NCI-H524 (cell line): Measurements from ENCODE around the gene MAP7D1.
"Not testable (repeated sequence)": the region's sequence is repeated elsewhere in the genome, so short reads cannot be mapped to it uniquely, and the experiment has no call there.

Source experiments
- DNase-seq, 2 experiments: peaks; one replicate each; lab custom pipeline; 2025; lab: John Stamatoyannopoulos, UW

MAP7D1 gene

DNA sequence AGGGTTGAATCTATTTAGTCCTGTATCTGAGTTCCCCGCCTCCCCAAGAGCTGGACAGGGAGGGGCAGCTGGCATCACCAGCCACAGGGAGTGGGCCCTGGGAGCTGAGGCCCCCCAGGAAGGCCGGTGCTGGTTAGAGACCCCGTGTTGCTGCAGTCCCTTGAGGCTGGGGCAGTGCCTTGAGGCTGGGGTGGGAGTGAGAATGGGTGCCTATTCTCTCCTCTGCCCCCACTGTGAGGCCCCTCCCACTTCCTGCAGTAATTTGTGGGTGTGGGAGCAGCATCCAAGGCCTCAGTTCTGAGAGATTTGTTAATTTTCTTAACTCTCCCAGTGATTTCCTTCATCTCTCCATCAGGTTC lies 4.1 kb upstream of the MAP7D1 start:
- no peak for DNase-seq

GRCh38 chr1:36153476-36153875 lies 2.5 kb upstream of the MAP7D1 start:
- DNase-seq: no peak

DNA sequence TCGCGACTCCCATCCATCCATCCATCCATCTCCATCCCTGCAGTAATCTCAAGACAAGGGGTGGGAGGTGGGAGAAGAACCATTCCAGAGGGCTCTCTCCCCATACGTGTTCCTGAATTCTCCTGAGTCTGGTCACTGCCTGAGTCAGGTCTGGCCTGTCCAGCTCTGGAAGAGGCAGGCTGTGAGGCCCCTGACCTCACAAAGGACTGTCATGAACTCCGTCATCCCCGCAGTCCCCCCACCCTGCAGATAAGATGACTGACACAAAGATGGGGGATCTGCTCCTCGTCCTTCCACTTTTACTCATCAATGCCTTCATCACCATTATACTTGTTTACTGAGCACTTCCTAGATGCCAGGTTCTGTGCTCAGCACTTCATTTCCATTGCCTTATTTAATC lies 1.6 kb upstream of the MAP7D1 start:
- DNase-seq: no peak

GRCh38 chr1:36154765-36155407 lies 1.1 kb upstream of the MAP7D1 start:
- peak in 1 of 2 experiments; percentile 48 for DNase-seq

DNA sequence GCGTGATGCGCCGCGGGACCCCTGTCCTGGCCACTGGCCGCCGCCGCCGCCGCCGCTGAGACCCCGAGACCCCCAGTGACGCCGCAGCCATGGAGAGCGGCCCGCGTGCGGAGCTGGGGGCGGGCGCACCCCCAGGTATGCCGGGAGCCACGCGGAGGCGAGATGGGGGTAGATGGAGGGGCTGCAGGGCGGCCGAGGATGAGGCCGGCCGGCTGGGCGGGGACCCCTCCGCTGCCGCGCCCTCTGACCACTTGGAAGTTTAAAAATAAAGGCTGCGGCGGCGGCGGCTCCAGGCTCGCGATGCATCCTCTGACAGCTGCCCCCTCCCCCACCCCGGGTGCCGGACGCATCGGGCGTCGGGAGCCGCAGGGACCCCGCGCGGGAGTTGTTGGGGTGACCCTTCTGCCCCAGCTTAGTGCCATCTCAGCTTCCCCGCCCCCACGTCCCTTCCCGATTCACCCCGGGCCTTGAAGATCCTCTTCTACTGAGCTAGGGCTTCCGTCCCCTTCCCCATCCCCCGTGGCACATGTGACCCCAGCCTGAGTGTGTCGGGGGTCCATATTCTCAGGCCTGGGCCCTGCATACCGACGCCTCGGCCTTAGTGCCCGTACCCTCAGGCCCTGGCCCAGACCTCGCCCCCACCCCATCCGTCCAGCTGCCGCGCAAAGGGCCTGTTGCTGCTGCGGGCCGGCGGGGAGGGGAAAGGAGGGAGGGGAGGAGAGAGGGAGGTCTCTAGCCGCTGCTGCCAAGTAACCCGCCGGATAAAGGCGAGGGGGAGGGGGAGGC lies 562 bp downstream of the MAP7D1 start:
- DNase-seq: peak; percentile 55 to 63

- DNase-seq: peak in 1 of 2 experiments; percentile 32
These were observed 1.3 kb downstream of the MAP7D1 start for GRCh38 chr1:36157115-36157903.

GRCh38 chr1:36157973-36158826 lies 2.2 kb downstream of the MAP7D1 start:
- DNase-seq: no peak

DNA sequence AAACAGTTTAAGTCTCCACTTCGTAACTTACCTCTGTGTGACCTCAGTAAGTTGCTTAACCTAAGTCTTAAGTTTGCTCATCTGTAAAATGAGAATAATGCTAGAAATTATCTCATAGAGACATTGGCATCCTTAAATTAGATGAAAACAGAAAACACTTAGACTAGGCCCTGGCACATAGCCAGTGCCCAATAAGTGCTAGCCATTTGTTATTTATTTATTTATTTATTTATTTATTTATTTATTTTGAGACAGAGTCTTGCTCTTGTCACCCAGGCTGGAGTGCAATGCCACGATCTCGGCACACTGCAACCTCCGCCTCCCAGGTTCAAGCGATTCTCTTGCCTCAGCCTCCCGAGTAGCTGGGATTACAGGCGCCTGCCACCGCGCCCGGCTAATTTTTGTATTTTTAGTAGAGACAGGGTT lies 2.9 kb downstream of the MAP7D1 start:
- not testable (repeated sequence) for DNase-seq

GRCh38 chr1:36159614-36160387 lies 3.8 kb downstream of the MAP7D1 start:
- no peak for DNase-seq

DNA sequence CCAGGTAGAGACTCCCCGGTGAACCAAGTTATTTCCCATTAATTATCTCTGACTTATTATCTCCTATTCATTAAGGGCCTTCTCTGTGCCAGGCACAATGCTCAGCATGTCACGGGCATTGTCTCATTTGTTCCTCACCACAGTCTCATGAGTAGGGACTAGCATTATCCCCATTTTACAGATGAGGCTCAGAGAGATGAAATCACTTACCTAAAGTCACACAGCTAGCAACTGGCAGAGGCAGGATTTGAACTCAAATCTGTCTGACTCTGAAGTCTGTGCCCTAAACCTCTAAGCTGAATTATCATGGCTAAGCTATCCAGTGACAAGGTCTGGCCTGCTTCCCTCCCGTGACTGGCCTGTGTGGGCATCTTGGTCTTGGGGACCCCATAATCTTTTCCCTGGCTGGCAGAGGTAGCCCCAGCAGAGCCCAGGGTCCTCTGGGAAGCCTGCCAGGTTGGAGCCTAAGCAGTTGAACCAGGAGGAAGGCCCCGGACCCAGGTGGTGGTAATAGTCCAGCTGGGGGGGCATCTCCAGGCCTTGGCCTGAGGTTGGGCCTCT lies 4.5 kb downstream of the MAP7D1 start:
- DNase-seq: no peak

- DNase-seq: no peak
These were observed 5.1 kb downstream of the MAP7D1 start for GRCh38 chr1:36160949-36161485.

GRCh38 chr1:36161641-36162531 lies 5.9 kb downstream of the MAP7D1 start:
- no peak for DNase-seq

DNA sequence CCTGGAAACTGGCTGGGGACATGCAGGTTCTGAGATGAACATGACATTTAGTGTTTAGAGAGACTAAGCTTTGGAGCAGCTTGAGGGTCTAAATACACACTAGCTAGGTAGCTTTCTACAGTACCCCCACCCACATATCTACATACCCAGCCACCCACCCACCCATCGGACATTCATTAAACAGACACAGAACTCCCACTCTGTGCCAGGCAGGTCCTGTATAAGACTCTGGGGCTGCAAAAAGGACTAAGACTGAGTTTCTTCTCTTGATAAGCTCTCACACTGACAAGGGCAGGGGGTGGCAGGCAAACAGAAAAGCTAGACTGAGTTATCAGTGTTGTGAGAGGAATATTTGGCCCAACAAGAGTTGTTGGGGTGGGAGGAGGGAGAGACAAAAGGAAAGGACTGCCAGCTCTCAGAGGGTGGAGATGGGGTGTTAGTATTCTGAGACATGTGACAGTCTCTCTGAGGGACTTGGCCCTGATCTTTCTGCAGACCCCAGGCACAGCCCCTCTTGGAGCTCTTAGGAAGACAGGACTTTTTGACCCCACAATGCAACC lies 6.8 kb downstream of the MAP7D1 start:
- DNase-seq: no peak

- no peak for DNase-seq
These were observed 7.5 kb downstream of the MAP7D1 start for GRCh38 chr1:36163426-36163825.

DNA sequence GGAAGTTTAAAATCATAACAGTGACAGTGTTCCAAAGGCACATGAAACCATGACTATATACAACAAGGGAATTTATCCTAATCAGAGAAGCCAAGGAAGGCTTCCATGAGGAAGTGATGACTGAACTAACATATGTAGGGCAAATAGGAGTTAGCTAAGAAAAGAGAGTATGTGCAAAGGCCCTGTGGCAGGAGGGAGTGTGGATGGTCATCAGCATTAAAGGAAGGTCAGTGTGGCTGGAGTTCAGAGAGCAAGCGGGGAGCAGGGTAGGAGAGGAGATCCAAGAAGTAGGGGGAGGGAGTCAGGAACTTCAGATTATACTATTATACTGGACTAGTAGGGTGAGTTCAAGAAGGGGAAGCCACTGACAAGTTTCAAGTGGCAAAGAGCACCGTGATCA lies 8.4 kb downstream of the MAP7D1 start:
- no peak for DNase-seq

- DNase-seq: no peak
These were observed 9.2 kb downstream of the MAP7D1 start for GRCh38 chr1:36165145-36165544.

- DNase-seq: no peak
These were observed 10.2 kb downstream of the MAP7D1 start for GRCh38 chr1:36166136-36166535.

GRCh38 chr1:36166938-36167905 lies 11.3 kb downstream of the MAP7D1 start:
- DNase-seq: no peak
